Epidermal melanocyte (primary cell): ENCODE results near the gene SS18.

Experiments
- DNase-seq: peaks from one replicate; pipeline ENCODE4 v3.0.0; 2011; ENCODE audit warnings: low spot score; ENCODE audit not compliant: insufficient read length

Gene SS18

GRCh38 chr18:26003817-26004216 lies 86.6 kb downstream of the SS18 start:
- no peak for DNase-seq

GRCh38 chr18:26003356-26003755 lies 87.1 kb downstream of the SS18 start:
- no peak for DNase-seq

GRCh38 chr18:26002375-26002910 lies 88.0 kb downstream of the SS18 start:
- DNase-seq = no peak

- no peak for DNase-seq
These were observed 92.0 kb downstream of the SS18 start for GRCh38 chr18:25998461-25998860.

GRCh38 chr18:25992566-25992965 lies 97.8 kb downstream of the SS18 start:
- no peak for DNase-seq

- no peak for DNase-seq
These were observed 99.9 kb downstream of the SS18 start for GRCh38 chr18:25990473-25990872.

GRCh38 chr18:25985707-25986394 lies 104.6 kb downstream of the SS18 start:
- DNase-seq = no peak

GRCh38 chr18:25983730-25984129 lies 106.7 kb downstream of the SS18 start:
- no peak for DNase-seq

GRCh38 chr18:25982961-25983360 lies 107.5 kb downstream of the SS18 start:
- no peak for DNase-seq

GRCh38 chr18:25982153-25982552 lies 108.3 kb downstream of the SS18 start:
- no peak for DNase-seq

- no peak for DNase-seq
These were observed 110.9 kb downstream of the SS18 start for GRCh38 chr18:25979369-25980040.

- no peak for DNase-seq
These were observed 113.9 kb downstream of the SS18 start for GRCh38 chr18:25976554-25976953.

- no peak for DNase-seq
These were observed 115.8 kb downstream of the SS18 start for GRCh38 chr18:25974630-25975077.
